KMS-11 (cell line): ENCODE results near the gene NME1.
A peak's percentile ranks its signal among the peaks of the same experiment; 100 is the strongest.

Source experiments
- H2AFZ ChIP-seq: fragments of 200-600 bp; sonication (generic); 2 replicates; pipeline ENCODE4 v1.6.1; 2016; ENCODE audit warnings: antibody characterized with exemption, mixed run types, low read depth
- H3K27ac ChIP-seq: fragments of 200-600 bp; sonication (generic); 2 replicates; pipeline ENCODE4 v1.6.1; 2016; ENCODE audit warnings: mild to moderate bottlenecking, mixed run types
- H3K27me3 ChIP-seq: fragments of 200-600 bp; sonication (generic); 2 replicates; pipeline ENCODE4 v1.6.1; 2017; ENCODE audit warnings: mild to moderate bottlenecking, low read depth, mixed run types, moderate library complexity; ENCODE audit not compliant: insufficient read depth
- H3K36me3 ChIP-seq: fragments of 200-600 bp; sonication (generic); 2 replicates; pipeline ENCODE4 v1.6.1; 2017; ENCODE audit warnings: mild to moderate bottlenecking, mixed run types; ENCODE audit not compliant: insufficient read depth
- H3K4me1 ChIP-seq: fragments of 200-600 bp; sonication (generic); 2 replicates; pipeline ENCODE4 v1.6.1; 2016; ENCODE audit warnings: mild to moderate bottlenecking, low read depth, mixed run types; ENCODE audit not compliant: poor library complexity, severe bottlenecking
- H3K4me2 ChIP-seq: fragments of 200-600 bp; sonication (generic); 2 replicates; pipeline ENCODE4 v1.7.0; 2016; ENCODE audit warnings: mild to moderate bottlenecking, mixed run types
- H3K4me3 ChIP-seq: fragments of 200-600 bp; sonication (generic); IDR thresholded peaks from 2 replicates; pipeline ENCODE4 v1.6.1; 2017; ENCODE audit warnings: low read depth, low read length, mixed read lengths; ENCODE audit not compliant: insufficient read depth
- H3K79me2 ChIP-seq: fragments of 200-600 bp; sonication (generic); 2 replicates; pipeline ENCODE4 v1.6.1; 2016; ENCODE audit warnings: low read depth, mixed run types; ENCODE audit not compliant: insufficient read depth
- H3K9ac ChIP-seq: fragments of 200-600 bp; sonication (generic); 2 replicates; pipeline ENCODE4 v1.6.1; 2016; ENCODE audit warnings: mild to moderate bottlenecking, mixed run types
- H4K20me1 ChIP-seq: fragments of 200-600 bp; sonication (generic); 2 replicates; pipeline ENCODE4 v1.6.1; 2016; ENCODE audit warnings: mild to moderate bottlenecking, mixed run types; ENCODE audit not compliant: insufficient read depth
- CTCF ChIP-seq: fragments of 200-600 bp; sonication (generic); conservative IDR thresholded peaks from 2 replicates; pipeline ENCODE4 v1.6.1; 2017; ENCODE audit warnings: low read depth, mild to moderate bottlenecking, antibody characterized with exemption, low read length, moderate library complexity, mixed read lengths

NME1 gene

GRCh38 chr17:51161541-51161940 lies 8.2 kb downstream of the NME1 start:
- Histone ChIP-seq H3K4me3 (no peak overlapping the region), H2AFZ (no peak overlapping the region), H3K79me2 (peaks cover 32% of the 10 kb centered on the region), H4K20me1 (no peaks in the 10 kb centered on the region), H3K27ac (no peak overlapping the region), H3K27me3 (no peaks in the 10 kb centered on the region), H3K9ac (no peak overlapping the region), H3K4me2 (no peak overlapping the region), H3K4me1 (peaks cover 10% of the 10 kb centered on the region), H3K36me3 (peaks cover 15% of the 10 kb centered on the region; the same call in 1 of the 2 replicates)
- TF ChIP-seq CTCF = no peak

GRCh38 chr17:51164911-51165679 lies 11.7 kb downstream of the NME1 start:
- Histone ChIP-seq H2AFZ (peak overlapping the region; percentile 76), H3K27me3 (no peaks in the 10 kb centered on the region), H3K27ac (peak overlapping the region; percentile 95), H3K4me3 (no peak overlapping the region), H4K20me1 (no peaks in the 10 kb centered on the region), H3K4me1 (peaks cover 27% of the 10 kb centered on the region), H3K79me2 (peaks cover 25% of the 10 kb centered on the region; the same call in 1 of the 2 replicates), H3K36me3 (peaks cover 25% of the 10 kb centered on the region; the same call in 1 of the 2 replicates), H3K4me2 (peak overlapping the region; percentile 77), H3K9ac (peak overlapping the region; percentile 99; the same call in 1 of the 2 replicates)
- no peak for TF ChIP-seq CTCF

GRCh38 chr17:51165680-51166197 lies 12.4 kb downstream of the NME1 start:
- H3K27ac ChIP-seq = peak overlapping the region; percentile 95
- H3K9ac ChIP-seq = peak overlapping the region; percentile 99
- H3K4me2 ChIP-seq = peak overlapping the region; percentile 77
- no peaks in the 10 kb centered on the region for H3K27me3 ChIP-seq
- no peak overlapping the region for H3K4me3 ChIP-seq
- no peak for TF ChIP-seq CTCF
- peaks cover 24% of the 10 kb centered on the region; the same call in 1 of the 2 replicates for H3K36me3 ChIP-seq
- peaks cover 27% of the 10 kb centered on the region for H3K4me1 ChIP-seq
- H3K79me2 ChIP-seq = peaks cover 25% of the 10 kb centered on the region; the same call in 1 of the 2 replicates
- peak overlapping the region; percentile 76 for H2AFZ ChIP-seq
- no peaks in the 10 kb centered on the region for H4K20me1 ChIP-seq

GRCh38 chr17:51166198-51166986 lies 13.0 kb downstream of the NME1 start, which contains the start of gene NME2:
NME2 (plus strand) TSS chr17:51166411; CDS start chr17:51166831, 420 bp downstream.
- Histone ChIP-seq H3K4me2 (peak within 1 kb of the TSS; percentile 77), H3K36me3 (peaks cover 18% of the 10 kb centered on the region; the same call in 1 of the 2 replicates)

More at GRCh38 chr17:51166198-51166986, 13.0 kb downstream of the NME1 start, which contains the start of gene NME2:
- H3K27ac ChIP-seq = peak within 1 kb of the TSS; percentile 95
- no peak for TF ChIP-seq CTCF
- H3K4me1 ChIP-seq = peaks cover 27% of the 10 kb centered on the region
- peaks cover 25% of the 10 kb centered on the region; the same call in 1 of the 2 replicates for H3K79me2 ChIP-seq
- H3K9ac ChIP-seq = peak within 1 kb of the TSS; percentile 99
- H2AFZ ChIP-seq = peak within 1 kb of the TSS; percentile 76
- H4K20me1 ChIP-seq = no peaks in the 10 kb centered on the region
- H3K4me3 ChIP-seq = no peak within 1 kb of the TSS
- H3K27me3 ChIP-seq = no peaks in the 10 kb centered on the region
